GM19043 (cell line): ENCODE measurements around the gene PRRT3.
"Not testable (repeated sequence)": the region's sequence is repeated elsewhere in the genome, so short reads cannot be mapped to it uniquely, and the experiment has no call there.

ENCODE experiments used
- ATAC-seq: cut with Tn5 transposase; IDR thresholded peaks from one replicate; pipeline ENCODE4 v1.9.1; 2021; ENCODE audit warnings: low read depth; ENCODE audit not compliant: unreplicated experiment

Gene PRRT3

GRCh38 chr3:9948586-9948985, 3.6 kb downstream of the PRRT3 start:
- no peak for ATAC-seq

DNA sequence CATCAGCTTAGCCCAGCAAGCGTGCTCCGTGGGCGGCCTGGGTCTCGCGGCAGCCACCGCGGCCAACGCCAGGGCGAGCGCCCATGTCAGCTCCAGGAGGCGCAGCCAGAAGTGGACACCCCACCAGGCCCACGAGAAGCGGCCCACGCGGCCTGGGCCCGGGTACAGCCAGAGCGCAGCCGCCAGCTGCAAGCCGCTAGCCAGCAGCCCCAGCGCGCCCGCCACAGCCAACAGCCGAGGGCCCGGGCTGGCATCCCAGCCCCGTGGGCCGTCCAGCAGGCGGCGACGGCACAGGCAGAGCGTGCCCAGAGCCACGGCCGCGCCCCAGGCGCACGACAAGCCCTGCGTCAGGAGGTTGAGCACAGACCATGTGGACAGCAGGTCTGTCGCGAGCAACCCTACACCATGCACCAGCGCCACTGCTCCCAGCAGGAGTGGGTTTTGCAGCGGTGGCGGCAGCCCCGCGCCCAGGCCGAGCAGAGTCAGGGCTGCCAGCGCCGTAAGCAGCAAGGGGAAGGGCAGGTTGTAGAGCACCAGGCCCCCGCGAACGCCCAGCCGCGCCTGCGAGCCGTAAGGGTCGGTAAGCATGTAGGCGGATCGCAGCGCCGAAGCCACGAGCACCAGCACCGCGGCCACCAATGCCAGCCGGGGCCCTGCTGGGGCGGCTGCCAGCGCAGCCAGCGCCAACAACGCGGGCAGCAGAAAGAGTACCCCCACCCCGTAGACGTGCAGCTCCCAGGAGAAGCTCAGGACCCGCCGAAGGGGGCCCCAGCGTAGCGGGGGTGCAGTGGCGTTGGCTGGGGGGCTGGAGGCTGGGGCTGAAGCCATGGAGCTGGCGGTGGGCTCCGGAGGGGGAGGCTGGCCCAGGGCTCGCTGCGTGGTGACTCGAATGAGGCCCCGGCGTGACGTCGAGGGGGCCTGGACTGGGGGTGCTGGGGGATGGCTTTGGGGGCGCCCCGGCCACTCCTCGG, 4.9 kb downstream of the PRRT3 start:
- no peak for ATAC-seq

GRCh38 chr3:9946112-9947024, 5.8 kb downstream of the PRRT3 start:
- peak; percentile 64 for ATAC-seq

DNA sequence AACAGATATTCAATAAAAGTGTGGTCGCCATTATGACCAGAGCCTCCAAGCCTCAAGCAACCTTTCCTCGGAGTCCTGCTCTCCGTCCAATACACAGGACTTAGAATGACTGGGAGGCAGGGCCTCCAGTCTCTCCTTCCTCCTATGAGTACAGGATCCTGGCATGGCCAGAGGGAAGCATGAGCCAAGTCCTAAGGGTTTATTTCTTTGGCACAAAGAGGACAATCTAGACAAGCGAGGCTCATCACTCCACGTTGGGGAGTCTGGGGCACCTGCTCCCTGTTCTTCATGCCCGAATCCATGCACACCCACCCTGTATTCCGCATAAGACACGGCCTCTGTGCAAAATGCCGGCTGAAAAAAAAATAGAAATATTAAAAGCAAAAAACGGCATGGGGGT, 6.8 kb downstream of the PRRT3 start:
- no peak for ATAC-seq

GRCh38 chr3:9944271-9944670, 7.9 kb downstream of the PRRT3 start:
- ATAC-seq: no peak

GRCh38 chr3:9942934-9943690, 9.1 kb downstream of the PRRT3 start:
- ATAC-seq: no peak

- ATAC-seq: no peak
Measured at GRCh38 chr3:9942164-9942563, 10.0 kb downstream of the PRRT3 start.

GRCh38 chr3:9940746-9941145, 11.5 kb downstream of the PRRT3 start:
- ATAC-seq: no peak

DNA sequence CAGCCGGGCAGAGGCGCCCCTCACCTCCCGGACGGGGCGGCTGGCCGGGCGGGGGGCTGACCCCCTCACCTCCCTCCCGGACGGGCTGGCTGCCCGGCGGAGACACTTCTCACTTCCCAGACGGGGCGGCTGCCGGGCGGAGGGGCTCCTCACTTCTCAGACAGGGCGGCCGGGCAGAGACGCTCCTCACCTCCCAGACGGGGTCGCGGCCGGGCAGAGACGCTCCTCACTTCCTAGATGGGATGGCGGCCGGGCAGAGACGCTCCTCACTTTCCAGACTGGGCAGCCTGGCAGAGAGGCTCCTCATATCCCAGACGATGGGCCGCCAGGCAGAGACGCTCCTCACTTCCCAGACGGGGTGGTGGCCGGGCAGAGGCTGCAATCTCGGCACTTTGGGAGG, 12.3 kb downstream of the PRRT3 start:
- not testable (repeated sequence) for ATAC-seq

- no peak for ATAC-seq
Measured at GRCh38 chr3:9938966-9939365, 13.2 kb downstream of the PRRT3 start.

- no peak for ATAC-seq
Measured at GRCh38 chr3:9937486-9938238, 14.5 kb downstream of the PRRT3 start.

DNA sequence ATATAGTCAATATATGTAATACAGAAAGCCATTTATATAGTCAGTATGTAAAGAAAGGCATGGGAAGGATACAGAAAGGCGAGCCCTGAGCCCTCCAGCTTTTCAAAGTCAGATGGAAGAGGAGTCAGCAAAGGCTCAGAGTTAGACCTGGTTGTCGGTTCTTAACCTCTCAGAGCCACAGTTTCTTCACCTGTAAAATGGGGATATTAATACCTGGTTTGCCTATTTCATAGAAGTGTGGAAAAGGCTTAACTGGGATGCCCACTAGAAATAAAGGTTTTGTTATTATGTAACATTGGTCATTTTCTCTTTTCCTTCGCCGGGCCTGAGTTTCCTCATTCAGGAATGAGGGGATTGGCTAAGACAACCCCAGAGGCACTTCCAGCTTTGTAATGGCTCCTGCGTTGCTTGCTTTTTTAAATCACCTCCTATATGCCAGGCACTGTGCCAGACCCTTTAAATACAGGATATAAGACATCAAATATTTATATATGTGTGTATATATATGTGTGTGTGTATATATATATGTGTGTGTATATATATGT, 16.2 kb downstream of the PRRT3 start:
- no peak for ATAC-seq

GRCh38 chr3:9934993-9935392, 17.2 kb downstream of the PRRT3 start:
- no peak for ATAC-seq

- ATAC-seq: no peak
Measured at GRCh38 chr3:9934235-9934621, 18.0 kb downstream of the PRRT3 start.

- peak; percentile 86 for ATAC-seq
Measured at GRCh38 chr3:9933561-9934234, 18.5 kb downstream of the PRRT3 start, which contains the start of gene CRELD1. TSS of gene CRELD1 (plus strand) at chr3:9933834. CDS start at chr3:9934439, 605 bp downstream.

DNA sequence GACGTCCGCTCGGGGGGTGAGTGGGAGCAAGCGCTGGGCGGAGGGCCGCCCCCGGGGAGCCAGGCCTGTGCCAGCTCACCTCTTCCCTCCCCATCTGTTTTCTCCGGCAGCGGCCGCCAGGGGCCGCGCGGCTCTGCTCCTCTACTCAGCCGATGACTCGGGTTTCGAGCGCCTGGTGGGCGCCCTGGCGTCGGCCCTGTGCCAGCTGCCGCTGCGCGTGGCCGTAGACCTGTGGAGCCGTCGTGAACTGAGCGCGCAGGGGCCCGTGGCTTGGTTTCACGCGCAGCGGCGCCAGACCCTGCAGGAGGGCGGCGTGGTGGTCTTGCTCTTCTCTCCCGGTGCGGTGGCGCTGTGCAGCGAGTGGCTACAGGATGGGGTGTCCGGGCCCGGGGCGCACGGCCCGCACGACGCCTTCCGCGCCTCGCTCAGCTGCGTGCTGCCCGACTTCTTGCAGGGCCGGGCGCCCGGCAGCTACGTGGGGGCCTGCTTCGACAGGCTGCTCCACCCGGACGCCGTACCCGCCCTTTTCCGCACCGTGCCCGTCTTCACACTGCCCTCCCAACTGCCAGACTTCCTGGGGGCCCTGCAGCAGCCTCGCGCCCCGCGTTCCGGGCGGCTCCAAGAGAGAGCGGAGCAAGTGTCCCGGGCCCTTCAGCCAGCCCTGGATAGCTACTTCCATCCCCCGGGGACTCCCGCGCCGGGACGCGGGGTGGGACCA, 19.2 kb downstream of the PRRT3 start:
- ATAC-seq: peak; percentile 47

- no peak for ATAC-seq
Measured at GRCh38 chr3:9932535-9932842, 19.7 kb downstream of the PRRT3 start.

GRCh38 chr3:9930804-9931418, 21.3 kb downstream of the PRRT3 start:
- no peak for ATAC-seq
